HFF-Myc (cell line): ENCODE data around the gene LTK.

Experiments used
- DNase-seq: peaks from one replicate; pipeline ENCODE4 v3.0.0-alpha.2; 2011; ENCODE audit warnings: low read depth; ENCODE audit errors: extremely low read depth
- H3K4me3 ChIP-seq: replicated peaks from 2 replicates; pipeline ENCODE4 v1.5.1; 2011; ENCODE audit warnings: low read depth, mild to moderate bottlenecking, control low read depth, low read length
- TF ChIP-seq, protein P1 (sequence below): IDR thresholded peaks from 2 replicates; pipeline ENCODE4 v1.5.1; 2012; ENCODE audit warnings: mild to moderate bottlenecking, low read depth, low read length, control low read depth; ENCODE audit errors: missing control alignments

Gene LTK

DNA sequence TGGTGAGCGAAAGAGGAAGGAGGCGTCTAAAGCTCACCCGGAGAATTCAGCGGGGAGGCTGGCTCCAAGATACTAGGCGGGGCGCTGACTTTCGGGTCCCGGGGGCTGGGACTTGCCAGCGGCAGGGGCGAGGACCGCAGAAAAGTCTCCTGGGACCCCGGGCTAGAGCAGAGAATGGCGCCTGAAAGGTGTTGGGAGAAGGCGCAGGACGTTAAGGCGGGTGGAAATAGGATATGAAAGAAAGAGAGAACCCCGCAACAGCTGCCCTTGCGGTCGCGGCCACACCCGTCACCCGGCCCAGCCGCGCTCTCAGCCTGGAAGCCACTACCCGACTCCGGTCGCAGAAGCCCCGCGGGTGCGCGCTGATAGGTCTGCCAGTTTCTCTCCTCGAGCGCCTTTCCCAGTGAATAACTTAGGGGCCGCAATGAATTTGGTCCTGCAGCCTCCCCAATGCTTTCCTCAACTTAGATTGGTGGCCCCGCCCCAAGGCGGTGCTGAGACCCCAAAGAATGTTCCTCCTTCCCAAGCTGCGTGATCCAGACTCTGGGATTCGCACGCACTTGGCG is 604 bp downstream of the LTK start:
- TF ChIP-seq, protein P1, sequence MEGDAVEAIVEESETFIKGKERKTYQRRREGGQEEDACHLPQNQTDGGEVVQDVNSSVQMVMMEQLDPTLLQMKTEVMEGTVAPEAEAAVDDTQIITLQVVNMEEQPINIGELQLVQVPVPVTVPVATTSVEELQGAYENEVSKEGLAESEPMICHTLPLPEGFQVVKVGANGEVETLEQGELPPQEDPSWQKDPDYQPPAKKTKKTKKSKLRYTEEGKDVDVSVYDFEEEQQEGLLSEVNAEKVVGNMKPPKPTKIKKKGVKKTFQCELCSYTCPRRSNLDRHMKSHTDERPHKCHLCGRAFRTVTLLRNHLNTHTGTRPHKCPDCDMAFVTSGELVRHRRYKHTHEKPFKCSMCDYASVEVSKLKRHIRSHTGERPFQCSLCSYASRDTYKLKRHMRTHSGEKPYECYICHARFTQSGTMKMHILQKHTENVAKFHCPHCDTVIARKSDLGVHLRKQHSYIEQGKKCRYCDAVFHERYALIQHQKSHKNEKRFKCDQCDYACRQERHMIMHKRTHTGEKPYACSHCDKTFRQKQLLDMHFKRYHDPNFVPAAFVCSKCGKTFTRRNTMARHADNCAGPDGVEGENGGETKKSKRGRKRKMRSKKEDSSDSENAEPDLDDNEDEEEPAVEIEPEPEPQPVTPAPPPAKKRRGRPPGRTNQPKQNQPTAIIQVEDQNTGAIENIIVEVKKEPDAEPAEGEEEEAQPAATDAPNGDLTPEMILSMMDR, result no peak
- DNase-seq, result no peak
- peak overlapping the region; percentile 37 for H3K4me3 ChIP-seq

DNA sequence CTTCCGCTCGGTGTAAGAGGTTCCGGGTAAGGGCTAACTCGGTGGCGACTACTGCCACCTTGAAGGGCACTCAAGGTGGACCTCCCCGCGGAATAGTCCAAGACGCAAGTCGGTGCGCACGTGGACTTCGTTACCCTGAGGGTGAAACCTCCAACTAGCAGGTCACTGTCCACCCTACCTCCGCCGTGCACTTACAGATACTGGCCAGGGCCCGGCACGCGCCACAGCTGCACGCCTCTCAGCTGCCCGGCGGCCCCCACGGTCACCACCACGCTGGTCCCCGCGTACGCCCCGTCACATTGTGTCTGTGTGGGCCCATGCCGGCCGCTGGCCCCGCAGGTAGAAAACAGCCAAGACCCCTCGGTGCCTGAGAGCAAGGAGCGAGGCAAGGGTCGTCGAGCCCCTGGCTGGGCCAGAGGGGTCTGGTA is 1.1 kb downstream of the LTK start:
- TF ChIP-seq, protein P1, result no peak
- no peak for DNase-seq
- peak overlapping the region; percentile 37 for H3K4me3 ChIP-seq

DNA sequence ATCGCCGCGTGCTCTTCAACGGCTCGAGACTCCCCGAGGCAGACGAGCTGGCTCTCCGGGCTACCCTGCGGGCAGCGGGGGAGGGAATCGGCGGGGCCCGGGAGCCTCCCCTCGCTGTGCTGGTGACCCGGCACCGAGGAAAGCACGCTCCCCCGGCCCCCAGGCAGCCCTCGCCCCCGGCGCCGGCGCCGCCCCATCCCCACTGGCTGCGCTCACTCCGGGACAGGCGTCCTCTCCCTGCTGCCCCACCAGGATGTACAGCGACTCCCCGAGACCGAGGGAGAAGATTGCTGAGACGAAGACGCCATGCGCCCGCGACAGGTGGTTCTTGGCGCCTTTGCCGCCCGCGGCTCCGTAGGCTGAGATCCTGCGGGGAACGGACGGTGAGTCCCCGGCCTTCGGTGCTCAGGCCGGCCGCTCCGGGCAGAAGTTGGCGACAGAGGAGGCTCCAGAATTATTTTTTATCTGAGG is 1.7 kb downstream of the LTK start:
- H3K4me3 ChIP-seq, result no peak overlapping the region
- TF ChIP-seq, protein P1, result no peak
- no peak for DNase-seq

DNA sequence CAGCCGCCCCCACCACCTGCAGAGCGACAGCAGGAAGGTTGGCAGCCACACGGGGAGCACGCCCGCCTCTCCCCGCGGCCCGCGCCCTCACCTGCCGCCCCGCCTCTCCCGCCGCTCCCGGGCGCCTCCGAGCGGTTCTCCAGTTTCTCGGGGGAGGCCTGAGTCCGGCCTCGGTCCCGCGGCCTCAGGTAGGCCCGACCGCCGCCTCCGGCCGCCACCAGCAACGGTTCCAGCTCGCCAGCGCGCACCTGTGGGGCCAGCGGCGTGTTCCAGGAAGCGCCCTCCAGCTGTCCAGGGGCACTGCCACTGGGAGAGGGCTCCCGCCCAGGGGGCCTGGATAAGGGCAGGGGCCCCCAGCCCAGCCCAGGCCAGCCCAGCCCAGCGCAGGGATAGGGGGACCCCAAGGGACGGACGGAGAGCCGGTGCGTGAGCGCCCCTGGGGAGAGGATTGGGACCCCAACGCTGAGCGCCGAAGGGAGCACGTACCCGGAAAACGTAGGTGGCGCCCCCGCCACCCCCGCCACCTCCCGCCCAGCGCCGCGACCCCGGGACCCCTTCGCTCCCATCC is 2.2 kb downstream of the LTK start:
- DNase-seq, result no peak
- H3K4me3 ChIP-seq, result no peak overlapping the region
- TF ChIP-seq, protein P1, result no peak

DNA sequence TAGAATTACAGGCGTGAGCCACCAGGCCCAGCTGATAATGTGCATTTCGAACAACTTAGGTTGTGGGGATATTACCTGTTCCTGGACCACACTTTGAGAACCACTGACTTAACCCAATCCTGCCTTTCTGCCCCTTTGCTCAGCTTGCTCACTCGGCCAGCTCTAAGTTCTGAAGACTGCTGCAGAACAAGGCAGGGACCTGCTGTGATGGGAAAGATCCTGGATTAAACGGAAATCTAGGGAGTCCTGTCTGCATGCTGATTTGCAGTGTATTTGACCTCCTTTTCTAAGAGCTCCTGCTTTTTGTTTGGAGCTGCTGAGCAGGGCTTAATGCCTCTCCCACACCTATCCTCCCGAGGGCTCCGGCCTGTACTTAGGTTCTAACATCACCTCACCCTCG is 2.9 kb downstream of the LTK start:
- H3K4me3 ChIP-seq, result no peak overlapping the region
- no peak for DNase-seq
- TF ChIP-seq, protein P1, result no peak

DNA sequence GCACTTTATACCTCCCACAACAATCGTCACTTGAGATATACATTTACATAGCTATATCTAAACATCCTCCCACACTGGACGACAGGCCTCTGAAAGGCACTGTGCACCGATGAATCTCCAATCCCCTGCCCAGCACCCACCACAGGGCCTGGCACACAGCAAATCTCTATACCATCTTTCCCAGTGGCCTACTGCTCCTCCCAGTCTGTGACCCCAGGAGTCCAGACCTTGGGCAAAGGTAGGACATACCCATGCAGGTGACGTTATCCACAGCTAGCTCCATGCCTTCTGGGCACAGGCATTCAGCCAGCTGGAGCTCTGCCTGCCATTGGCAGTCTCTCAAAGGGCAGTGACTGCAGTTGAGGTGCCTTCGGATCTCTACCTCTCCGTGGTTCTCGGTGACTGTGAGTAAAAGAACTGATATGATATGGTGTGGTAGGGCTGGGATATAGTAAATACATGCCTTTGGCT is 5.8 kb downstream of the LTK start:
- no peak for DNase-seq
- TF ChIP-seq, protein P1, result no peak
- H3K4me3 ChIP-seq, result no peak overlapping the region
